MCF 10A (cell line): ENCODE results near the gene CDK13. TPM values are rescaled to one million over a fixed set of nuclear protein-coding genes. Genes with fewer than 3 reads are reported as not detected.

Source experiments
- BruUV-seq: library from RNA; stranded (reverse); fragments of 400-500 nt; replicated peaks from 2 replicates; lab custom pipeline; 2021; lab: Mats Ljungman, UMichigan
- CTCF ChIA-PET: fragments of 300-600 bp; sonication (Branson Sonifier 250); formaldehyde crosslinking; extraction: SDS; loops from one replicate; lab custom pipeline; 2021; ENCODE audit warnings: antibody characterized with exemption, inconsistent platforms; lab: Yijun Ruan, JAX
- POLR2A ChIA-PET: fragments of 300-600, 350-650 bp; sonication (Branson Sonifier 250); formaldehyde crosslinking; extraction: SDS; loops from one replicate; lab custom pipeline; 2020; ENCODE audit warnings: antibody characterized with exemption, inconsistent platforms; lab: Yijun Ruan, JAX
- DNase-seq: peaks from one replicate; pipeline ENCODE4 v3.0.0-alpha.2; 2018; ENCODE audit not compliant: unreplicated experiment
- H3K27ac Mint-ChIP-seq: one replicate; pipeline ENCODE4 v1.8.0; 2022; ENCODE audit warnings: mild to moderate bottlenecking, low read depth, mixed read lengths; ENCODE audit not compliant: unreplicated experiment
- H3K27me3 Mint-ChIP-seq: one replicate; pipeline ENCODE4 v1.8.0; 2022; ENCODE audit warnings: mixed read lengths; ENCODE audit not compliant: insufficient read depth, unreplicated experiment
- H3K36me3 Mint-ChIP-seq: one replicate; pipeline ENCODE4 v1.8.0; 2022; ENCODE audit warnings: mild to moderate bottlenecking, moderate library complexity, mixed read lengths; ENCODE audit not compliant: insufficient read depth, unreplicated experiment
- H3K4me1 Mint-ChIP-seq: one replicate; pipeline ENCODE4 v1.8.0; 2022; ENCODE audit warnings: mixed read lengths; ENCODE audit not compliant: insufficient read depth, unreplicated experiment
- H3K4me3 Mint-ChIP-seq: one replicate; pipeline ENCODE4 v1.8.0; 2022; ENCODE audit warnings: mild to moderate bottlenecking, moderate library complexity, mixed read lengths; ENCODE audit not compliant: unreplicated experiment
- H3K9me3 Mint-ChIP-seq: one replicate; pipeline ENCODE4 v1.8.0; 2022; ENCODE audit warnings: mixed read lengths; ENCODE audit not compliant: unreplicated experiment
- intact Hi-C: fragments of 100-400 bp; cut with micrococcal nuclease; formaldehyde crosslinking; loops from 2 replicates; pipeline ENCODE4 v1.14.1; 2022
- total RNA-seq: library from RNA; stranded (reverse); gene quantifications from 2 replicates; pipeline ENCODE4 v1.2.3, GENCODE V29; 2022
- TF ChIP-seq, protein P1 (sequence below): fragments of 200-600 bp; IDR thresholded peaks from one replicate; pipeline ENCODE4 v1.8.0; 2022; ENCODE audit warnings: antibody characterized with exemption, mild to moderate bottlenecking; ENCODE audit not compliant: unreplicated experiment

Gene CDK13
- total RNA-seq, 1 experiment from 2014 or later, result 50.2 TPM

DNA sequence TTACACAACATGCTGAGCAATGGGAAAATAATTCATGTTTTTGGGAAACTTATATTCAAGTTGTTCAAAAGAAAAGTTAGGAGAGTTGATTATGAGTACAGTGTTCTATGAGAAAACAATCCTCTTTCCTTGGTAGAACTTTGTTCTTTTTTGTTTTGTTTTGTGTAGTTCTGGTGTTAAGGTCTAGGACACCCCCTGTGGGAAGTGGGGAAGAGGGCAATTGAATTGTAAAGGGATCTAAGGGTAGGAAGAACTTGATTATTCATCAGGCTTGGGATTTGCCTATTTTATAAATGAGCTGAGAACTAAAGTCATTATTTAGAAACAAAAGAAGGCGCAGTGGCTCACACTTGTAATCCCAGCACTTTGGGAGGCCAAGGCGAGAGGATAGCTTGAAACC is 25.9 kb upstream of the CDK13 start:
- DNase-seq, result no peak
- TF ChIP-seq, protein P1, sequence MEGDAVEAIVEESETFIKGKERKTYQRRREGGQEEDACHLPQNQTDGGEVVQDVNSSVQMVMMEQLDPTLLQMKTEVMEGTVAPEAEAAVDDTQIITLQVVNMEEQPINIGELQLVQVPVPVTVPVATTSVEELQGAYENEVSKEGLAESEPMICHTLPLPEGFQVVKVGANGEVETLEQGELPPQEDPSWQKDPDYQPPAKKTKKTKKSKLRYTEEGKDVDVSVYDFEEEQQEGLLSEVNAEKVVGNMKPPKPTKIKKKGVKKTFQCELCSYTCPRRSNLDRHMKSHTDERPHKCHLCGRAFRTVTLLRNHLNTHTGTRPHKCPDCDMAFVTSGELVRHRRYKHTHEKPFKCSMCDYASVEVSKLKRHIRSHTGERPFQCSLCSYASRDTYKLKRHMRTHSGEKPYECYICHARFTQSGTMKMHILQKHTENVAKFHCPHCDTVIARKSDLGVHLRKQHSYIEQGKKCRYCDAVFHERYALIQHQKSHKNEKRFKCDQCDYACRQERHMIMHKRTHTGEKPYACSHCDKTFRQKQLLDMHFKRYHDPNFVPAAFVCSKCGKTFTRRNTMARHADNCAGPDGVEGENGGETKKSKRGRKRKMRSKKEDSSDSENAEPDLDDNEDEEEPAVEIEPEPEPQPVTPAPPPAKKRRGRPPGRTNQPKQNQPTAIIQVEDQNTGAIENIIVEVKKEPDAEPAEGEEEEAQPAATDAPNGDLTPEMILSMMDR, result no peak
- POLR2A ChIA-PET, result interaction anchor here (1.0 to 1.3 kb wide), 2 partner anchors 13 to 16 kb away, joined by 3 to 4 read pairs; no protein-coding TSS in a partner anchor
- CTCF ChIA-PET, result interaction anchor here (0.6 to 2.0 kb wide), 3 partner anchors 12 to 177 kb away, joined by 4 to 7 read pairs (median 4); no protein-coding TSS in a partner anchor
- BruUV-seq, result no TSS peak
- H3K9me3 Mint-ChIP-seq, result peaks cover 2% of the 10 kb centered on the region
- no peak overlapping the region for H3K4me3 Mint-ChIP-seq
- no peaks in the 10 kb centered on the region for H3K27me3 Mint-ChIP-seq
- intact Hi-C loops, result no loop called here
- no peaks in the 10 kb centered on the region for H3K4me1 Mint-ChIP-seq
- H3K27ac Mint-ChIP-seq, result no peak overlapping the region
- H3K36me3 Mint-ChIP-seq, result no peaks in the 10 kb centered on the region

DNA sequence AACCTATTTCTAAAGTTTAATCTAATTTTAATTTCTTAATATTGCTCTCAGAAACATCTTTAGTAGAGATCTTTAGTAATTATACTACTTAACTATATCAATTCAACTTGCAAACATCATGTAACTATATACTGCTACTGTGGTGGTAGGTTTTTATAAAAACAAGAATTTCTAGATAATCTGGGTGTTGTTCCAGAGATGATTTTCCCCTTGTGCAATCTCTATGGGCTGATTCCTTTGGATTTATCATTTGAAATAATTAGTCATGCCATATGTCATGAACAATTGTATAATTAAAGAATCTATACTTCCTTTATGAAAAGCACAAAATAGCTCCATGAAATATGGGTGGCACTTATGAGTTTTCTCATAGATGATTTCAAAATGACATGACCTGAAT is 23.9 kb upstream of the CDK13 start:
- BruUV-seq, result no TSS peak
- CTCF ChIA-PET, result interaction anchor here (0.7 to 1.1 kb wide), 2 partner anchors 23 to 30 kb away, joined by 3 to 10 read pairs; no protein-coding TSS in a partner anchor
- POLR2A ChIA-PET, result interaction anchor here (0.7 to 1.8 kb wide), 2 partner anchors 10 to 151 kb away, joined by 3 to 4 read pairs; no protein-coding TSS in a partner anchor
- no peak for DNase-seq
- no peaks in the 10 kb centered on the region for H3K27me3 Mint-ChIP-seq
- intact Hi-C loops, result no loop called here
- TF ChIP-seq, protein P1, result no peak
- no peaks in the 10 kb centered on the region for H3K36me3 Mint-ChIP-seq
- H3K9me3 Mint-ChIP-seq, result peaks cover 7% of the 10 kb centered on the region
- H3K4me3 Mint-ChIP-seq, result no peak overlapping the region
- H3K27ac Mint-ChIP-seq, result no peak overlapping the region
- H3K4me1 Mint-ChIP-seq, result no peaks in the 10 kb centered on the region

DNA sequence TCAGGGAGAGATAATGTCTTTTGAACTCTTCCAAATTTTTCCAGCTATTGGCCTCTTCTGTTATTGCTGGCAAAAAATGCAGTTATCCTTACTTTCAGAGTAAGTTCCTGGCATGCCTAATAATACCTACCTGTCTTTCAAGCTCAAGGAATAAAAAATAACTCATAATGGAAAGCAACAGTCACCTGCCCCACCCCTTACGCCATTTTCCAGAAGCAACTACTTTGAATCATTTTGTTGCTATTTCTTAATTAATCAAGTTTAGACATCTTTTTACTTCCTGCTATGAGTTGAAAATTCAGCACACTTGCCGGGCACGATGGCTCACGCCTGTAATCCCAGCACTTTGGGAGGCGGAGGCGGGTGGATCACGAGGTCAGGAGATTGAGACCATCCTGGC is 23.0 kb upstream of the CDK13 start:
- no peaks in the 10 kb centered on the region for H3K36me3 Mint-ChIP-seq
- TF ChIP-seq, protein P1, result no peak
- no peak overlapping the region for H3K27ac Mint-ChIP-seq
- intact Hi-C loops, result no loop called here
- POLR2A ChIA-PET, result interaction anchor here (1.8 kb wide), 1 partner anchor 11 kb away, joined by 4 read pairs; no protein-coding TSS in a partner anchor
- DNase-seq, result no peak
- no peak overlapping the region for H3K4me3 Mint-ChIP-seq
- BruUV-seq, result no TSS peak
- H3K4me1 Mint-ChIP-seq, result no peaks in the 10 kb centered on the region
- CTCF ChIA-PET, result interaction anchor here (0.7 to 1.1 kb wide), 2 partner anchors 31 to 182 kb away, joined by 3 to 10 read pairs; no protein-coding TSS in a partner anchor
- H3K9me3 Mint-ChIP-seq, result peaks cover 7% of the 10 kb centered on the region
- no peaks in the 10 kb centered on the region for H3K27me3 Mint-ChIP-seq

DNA sequence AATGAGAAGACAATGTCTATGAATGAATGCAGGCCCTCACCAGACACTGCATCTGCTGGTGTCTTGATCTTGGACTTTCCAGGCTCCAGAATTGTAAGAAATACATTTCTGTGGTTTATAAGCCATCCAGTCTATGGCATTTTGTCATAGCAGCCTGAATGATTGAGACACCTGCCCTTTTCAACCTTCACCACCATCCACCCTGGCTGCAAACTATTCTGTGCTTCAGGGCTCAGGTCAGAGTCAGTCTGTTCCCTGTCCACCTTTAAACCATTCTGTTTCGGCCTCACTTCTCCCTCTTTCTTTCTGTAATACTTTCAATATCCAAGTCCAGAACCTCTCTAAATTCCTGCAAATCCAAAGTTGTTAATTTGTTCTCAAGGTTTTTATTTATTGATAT is 15.9 kb upstream of the CDK13 start:
- CTCF ChIA-PET, result no interaction called here

More for the DNA sequence above, 15.9 kb upstream of the CDK13 start:
- Mint-ChIP-seq H3K4me3 (no peak overlapping the region), H3K36me3 (peaks cover 11% of the 10 kb centered on the region), H3K9me3 (peaks cover 4% of the 10 kb centered on the region), H3K27me3 (no peaks in the 10 kb centered on the region), H3K4me1 (peaks cover 8% of the 10 kb centered on the region), H3K27ac (no peak overlapping the region)
- intact Hi-C loops, result no loop called here
- no TSS peak for BruUV-seq
- DNase-seq, result no peak
- POLR2A ChIA-PET, result no interaction called here
- TF ChIP-seq, protein P1, result no peak
